ENCODE measurements around the gene C1orf159.
A peak's percentile ranks its signal among the peaks of the same experiment; 100 is the strongest.

The C1orf159 gene

DNA sequence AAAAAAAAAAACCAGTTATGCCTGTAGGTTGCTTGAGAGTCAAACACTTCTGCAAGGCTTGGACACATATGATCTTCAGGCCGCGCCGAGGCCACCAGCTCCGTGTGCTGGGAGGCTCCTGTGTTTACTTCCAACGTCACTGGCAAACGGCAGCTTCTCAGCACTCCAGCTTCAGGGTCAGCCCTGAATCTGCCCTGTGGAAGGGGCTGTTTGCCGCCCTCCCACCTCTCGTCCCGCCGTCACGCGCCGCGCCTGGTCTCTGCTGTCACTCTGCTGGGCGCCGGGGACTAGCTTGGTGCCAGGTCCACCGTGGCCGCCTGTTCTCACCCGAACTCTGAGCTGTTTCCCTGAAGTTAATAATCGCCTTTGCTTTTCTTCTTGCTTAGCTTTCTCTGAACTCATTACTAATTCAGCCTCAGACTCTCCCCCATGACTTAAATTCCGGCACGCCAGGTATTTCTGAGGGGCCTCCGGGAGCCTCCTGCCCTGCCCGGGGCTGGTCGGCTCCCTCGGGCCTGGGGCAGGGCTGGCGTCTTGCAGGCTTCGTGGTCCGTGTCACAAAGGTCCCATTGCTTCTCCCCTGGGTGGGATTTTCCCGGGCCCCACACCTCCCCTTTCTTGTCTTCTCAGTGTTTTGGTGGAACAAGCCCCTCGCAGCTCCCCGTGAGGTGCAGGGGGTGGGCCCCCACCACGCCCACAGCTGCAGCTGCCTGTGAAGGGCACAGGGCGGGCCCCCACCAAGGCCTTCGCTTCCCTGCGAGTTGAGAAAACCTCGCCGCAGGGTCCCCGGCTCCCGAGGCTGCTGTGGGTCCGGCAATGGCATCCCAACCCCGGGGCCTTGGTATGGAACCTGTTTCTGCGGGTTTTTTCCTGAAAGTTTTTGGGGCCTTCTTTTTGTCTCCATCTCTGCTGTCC is 14.6 kb upstream of the C1orf159 start:
- DNase-seq: no peak

DNA sequence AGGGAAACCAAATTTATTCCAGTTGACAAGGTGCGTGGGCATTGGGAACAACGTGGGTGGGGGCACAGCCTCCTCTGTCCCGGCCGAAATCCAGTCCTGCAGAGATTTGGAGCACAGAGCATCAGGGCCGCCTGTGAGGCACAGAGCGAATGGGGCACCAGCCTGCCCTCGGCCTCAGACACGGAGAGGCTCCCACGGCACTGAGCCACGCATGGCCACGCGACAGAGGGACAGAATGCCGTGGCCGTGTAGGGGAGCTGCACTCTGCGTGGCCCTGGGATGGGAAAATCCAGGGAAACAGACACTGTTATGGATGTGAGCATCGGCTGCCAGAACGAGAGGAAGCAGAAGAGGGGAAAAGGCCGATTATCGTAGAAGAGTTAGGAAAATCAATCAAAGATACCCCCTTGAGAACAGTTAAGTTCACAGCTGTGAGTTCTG is 13.5 kb upstream of the C1orf159 start:
- DNase-seq: no peak

DNA sequence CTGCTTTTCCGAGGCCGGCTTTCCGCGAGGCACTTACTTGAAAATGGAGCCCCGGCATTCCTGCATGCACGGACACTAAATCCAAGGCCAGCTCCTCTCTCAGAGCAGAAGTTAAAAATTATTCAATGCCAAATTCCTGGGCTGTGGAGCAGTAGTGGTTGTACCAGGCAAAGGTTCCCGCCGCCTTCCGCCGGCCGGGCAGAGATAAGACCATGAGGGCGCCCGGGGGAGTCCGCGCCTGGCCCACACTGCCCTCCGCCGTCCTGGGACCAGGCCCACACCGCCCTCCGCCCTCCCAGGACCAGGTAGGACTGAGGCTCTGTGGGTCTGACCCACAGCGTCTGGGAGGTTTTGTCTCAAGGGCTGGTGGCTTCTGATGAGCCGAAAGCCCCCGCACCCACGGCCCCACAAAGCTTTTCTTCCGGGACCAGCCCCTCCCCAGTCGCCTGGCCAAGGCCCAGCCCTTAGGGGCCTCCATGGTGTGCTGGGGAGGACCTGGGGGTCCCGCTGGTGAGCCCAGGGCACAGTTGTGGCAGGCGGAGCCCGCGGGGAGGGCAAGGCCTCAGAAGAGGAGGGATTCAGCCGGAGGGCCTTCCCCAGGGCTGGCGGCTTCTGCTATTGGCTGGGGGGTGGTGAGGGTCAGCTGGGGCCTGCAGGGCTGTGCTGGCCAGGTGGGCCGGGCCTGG is 12.7 kb upstream of the C1orf159 start:
- DNase-seq: no peak

DNA sequence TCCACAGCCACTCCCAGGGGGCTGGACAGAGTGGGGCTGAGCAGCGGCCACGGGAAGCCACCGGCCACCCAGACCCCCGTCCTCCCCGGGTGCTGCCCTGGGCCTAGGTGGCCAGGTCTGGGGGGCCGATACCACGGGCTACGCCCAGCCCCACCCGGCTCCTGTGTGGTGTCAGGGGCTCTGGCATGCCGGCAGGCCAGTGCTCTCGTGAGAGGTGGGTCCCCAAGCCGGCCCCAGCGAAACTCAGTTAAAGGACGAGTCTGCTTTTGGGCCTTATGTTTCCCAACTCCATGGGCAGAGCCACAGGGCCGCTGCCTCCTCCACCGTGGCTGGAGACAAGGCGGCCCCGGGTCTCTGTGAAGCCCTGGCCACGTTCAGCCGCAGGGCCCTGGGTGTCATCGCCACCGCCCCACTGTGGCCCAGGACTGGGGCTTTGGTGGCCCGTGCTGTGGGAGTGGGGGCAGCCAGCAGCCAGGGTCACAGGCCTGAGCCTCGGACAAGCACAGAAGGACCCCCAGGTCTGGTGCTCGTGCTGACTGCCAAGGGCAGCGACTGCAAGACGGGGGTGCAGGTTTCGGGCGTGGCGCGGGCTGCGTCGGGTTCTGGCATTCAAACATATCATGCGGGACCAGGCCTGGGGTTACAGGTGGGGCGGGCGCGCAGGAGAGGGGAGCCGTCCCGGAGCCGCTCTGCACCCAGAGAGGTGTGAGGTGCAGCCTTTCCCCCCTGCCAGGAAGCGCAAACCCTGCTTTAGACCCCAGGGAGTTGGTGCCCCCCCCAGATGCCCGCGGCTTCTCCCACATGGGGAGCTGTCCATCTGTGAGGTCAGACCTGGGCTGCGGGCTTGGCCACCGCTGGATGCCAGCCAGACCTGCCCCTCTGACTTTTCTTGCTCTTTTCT is 11.9 kb upstream of the C1orf159 start:
- no peak for DNase-seq

DNA sequence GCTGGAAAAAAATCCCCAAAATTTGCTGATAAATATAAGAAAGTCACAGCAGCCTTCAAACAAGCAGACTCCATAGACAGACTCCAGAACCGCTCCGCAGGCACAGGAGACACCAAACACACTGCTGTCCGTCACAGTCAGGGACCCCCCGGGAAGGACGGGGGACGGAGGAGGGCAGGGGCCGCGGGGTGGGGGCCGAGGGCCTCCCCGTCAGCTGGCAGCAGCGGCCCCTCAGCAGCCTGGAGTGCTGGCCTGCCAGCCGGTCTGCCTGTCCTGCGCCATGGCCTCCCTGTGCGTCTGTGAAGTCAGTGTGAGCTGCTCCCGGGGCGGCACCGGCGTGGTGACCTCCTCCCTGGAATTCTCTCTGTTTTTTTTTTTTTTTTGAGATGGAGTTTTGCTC is 10.1 kb upstream of the C1orf159 start:
- no peak for DNase-seq

DNA sequence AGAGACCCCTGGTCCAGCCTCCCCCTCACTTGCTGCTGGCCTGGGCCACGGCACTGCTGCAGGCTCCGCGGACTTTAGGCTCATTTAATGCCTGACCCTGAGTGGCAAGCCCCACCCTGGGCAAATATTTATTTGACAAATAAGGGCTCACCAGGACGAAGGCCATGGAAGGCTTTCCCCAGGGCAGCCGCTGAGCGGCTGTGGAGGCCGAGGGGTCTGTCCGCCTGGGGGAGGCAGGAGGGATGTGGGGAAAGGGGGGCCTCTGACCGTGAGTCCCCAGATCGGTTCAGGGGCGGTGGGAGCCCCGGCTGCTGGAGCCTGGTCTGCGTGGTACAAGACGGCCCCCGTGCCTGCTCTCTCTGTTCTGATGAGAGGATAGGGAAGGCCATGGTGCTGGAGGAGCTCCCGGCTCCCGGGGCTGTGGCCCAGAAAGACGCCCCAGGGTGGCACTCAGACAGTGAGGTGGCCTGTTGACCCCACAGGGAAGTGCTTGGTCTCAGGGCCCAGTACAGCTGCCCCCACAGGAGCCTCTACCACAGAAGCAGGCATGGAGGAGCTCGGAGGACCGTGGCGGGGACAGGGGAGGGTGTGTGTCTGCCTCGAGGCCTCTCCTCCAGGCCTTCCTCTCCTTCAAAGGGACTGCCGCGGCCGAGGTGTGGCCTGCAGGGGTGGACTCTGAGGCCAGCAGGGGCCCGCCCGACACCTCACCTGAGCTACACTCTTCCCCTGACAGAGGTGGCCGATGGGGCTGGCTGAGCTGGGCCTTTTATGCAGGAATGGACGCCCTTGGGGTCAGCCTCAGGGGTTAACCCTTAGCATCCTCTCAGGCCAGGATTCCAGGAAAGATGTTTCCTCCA is 9.1 kb upstream of the C1orf159 start:
- no peak for DNase-seq

DNA sequence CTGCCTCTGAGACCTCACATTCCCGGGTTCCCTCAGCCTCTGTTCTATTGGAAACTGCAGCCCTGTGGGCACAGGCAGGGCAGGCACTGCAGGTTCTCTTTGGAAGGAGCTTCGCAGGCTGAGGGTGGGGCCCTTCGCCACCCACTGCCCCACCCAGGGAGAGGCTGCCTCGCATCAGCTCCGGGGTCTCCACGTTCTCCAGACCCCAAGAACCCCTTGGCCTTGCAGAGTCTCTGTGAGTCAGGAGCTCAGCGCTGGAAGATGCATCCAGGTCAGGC is 8.6 kb upstream of the C1orf159 start:
- no peak for DNase-seq

DNA sequence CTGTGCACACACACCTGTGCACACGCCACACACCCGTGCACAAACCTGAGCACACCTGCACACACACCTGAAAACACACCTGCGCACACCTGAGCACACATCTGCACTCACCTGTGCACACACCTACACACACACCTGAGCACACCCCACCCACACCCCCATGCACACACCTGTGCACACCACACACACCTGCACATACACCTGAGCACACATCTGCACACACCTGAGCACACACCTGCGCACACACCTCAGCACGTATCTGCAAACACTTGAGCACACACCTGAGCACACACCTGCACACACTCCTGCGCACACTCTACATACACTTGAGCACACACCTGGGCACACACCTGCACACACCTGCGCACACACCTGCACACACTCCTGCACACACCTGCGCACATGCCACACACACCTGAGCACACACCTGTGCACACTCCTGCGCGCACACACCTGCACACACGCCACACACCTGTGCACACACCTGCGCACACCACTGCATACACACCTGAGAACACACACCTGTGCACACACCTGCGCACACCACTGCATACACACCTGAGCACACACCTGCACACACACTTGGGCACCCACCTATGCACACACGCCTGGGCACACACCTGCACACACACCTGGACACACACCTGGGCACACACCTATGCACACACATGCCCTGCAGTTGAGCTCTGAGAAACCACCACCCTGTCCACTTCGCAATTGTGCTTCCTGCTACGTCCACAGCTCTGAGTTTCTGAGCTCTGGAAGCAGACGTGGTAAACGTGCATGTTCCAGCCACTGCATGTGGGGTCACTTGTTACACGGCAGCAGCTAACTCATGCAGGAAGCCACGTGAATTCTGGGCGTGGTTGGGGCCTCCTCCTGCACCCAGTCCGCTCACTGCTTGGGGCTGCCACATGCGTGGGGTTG is 8.0 kb upstream of the C1orf159 start:
- no peak for DNase-seq

DNA sequence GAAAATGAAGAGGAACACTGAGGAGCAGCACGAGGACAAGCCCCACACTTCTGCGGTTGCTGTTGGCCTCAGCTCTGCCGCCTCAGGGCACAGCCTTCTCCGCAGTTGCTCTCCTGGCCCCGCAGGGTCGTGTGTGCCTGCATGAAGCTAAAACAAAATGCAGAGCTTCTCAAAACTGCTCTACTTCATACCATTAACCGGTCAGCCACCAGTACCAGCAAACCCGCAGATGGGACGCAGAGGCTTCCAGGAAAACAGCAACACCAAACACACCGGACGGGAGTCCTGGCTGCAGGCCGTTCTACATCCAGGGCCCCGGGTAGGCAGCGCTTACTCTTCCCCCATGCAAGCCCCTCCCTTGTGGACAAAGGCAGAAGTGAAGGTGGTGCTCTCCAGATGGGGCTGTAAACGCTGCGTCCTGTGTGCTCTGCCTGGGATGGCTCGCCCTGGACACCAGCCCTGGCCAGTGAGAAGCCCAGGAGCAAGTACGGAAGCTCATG is 7.1 kb upstream of the C1orf159 start:
- DNase-seq: no peak

DNA sequence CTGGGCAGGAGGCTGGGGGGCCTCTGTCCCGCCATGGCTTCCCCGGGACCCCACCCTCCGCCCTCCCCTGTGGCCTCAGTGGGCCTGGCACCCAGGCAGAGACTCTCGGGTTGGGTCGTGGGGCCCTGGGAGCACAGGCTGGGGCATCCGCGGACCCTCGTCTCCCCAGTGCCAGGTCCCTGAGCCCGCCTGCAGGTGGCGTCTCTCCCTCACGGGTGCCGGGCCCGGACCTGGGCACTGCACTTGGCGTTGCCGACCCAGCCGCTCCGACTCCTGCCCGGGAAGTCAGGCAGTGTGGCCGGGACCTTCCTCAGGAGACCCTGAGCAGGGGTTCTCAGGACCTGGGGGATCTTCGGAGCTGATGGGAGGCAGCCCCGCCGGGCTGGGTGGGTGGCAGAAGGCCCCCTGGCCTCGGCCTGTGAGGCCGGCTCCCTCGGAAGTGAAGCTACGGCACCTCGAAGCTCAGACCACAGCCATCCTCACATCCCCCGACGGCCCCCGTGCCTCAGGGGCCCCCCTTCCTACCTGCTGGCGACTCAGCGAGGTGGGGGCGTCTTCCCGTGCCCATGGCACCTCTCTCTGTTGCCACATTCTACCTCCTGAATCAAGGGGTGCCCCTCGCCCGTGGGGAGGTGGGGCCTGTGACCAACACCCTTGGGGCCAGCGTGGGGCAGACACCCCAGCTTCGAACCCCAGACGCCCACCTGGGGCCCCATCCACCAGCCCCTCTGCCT is 6.4 kb upstream of the C1orf159 start:
- DNase-seq: peak; percentile 83 to 84

DNA sequence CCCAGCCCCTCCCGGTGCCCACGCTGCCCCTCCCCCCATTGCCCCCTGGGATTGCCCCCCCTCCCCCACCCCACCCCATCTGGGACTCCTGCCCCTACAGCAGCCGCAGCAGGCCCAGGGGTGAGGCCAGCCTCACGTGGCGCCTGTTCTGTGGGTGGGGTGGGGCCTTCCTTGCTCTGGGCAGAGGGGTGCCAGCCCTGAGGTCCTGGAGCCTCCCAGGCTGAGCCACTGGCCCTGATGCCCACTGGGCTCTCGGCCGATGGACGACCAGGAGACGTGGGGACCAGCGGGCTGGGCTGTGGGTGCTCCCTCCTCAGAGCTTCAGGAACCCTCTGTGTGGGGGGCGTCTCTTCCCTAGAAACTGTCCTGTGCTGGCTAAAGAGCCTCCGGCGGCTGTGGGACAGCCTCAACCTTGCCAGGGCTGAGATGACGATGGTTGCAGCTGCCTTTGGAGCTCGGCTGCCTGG is 5.8 kb upstream of the C1orf159 start:
- no peak for DNase-seq

DNA sequence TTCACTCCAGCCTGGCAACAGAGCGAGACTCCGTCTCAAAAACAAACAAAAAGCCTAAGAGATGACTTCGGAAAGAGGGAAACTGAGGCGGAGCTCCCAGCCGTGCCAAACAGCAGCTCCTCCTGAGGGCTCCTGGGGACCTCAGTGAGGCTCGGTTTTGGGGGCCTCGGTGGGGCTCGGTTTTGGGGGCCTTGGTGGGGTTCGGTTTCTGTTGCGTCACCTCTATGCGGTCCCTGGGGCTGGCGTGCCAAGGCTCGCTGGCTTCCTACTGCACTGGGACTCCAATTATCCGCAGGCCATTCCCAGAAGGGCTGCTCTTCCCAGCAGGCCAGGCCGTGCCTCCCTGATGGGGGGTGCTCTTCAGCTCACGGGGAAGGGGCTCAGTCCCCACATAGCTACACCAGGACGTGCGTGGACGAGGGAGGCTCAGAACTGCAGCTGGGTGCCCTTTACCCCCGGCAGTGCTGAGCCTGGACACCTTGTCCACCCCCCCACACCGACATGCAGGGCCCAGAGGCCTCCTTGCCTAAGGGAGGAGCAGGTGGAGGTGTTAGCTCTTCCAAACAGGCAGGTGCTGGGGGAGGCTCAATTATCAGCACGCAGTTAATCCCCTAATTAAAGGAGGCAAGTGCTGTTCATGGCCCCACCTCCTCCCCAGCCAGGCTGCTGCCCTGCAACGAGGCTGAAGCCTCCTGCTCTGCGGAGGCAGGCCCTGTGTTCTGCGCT is 5.1 kb upstream of the C1orf159 start:
- DNase-seq: no peak

DNA sequence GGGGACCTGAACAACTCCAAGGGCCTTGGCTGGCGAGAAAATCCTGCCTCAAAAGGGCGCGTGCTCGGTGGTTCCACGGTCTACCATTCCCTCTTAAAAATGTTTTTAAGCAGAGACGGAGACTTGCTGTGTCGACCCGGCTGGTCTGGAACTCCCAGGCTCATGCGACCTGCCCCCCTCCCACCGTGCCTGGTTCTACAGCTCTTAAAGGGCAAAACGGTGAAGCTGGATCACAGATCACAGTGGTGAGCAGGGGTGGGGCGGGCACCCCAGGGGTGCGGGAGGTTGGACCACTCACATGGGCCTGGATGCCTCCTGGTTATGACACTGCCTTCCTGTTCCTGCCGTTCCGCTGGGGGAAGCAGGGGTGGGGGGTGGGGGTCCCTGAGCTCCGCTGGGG is 4.2 kb upstream of the C1orf159 start:
- no peak for DNase-seq

DNA sequence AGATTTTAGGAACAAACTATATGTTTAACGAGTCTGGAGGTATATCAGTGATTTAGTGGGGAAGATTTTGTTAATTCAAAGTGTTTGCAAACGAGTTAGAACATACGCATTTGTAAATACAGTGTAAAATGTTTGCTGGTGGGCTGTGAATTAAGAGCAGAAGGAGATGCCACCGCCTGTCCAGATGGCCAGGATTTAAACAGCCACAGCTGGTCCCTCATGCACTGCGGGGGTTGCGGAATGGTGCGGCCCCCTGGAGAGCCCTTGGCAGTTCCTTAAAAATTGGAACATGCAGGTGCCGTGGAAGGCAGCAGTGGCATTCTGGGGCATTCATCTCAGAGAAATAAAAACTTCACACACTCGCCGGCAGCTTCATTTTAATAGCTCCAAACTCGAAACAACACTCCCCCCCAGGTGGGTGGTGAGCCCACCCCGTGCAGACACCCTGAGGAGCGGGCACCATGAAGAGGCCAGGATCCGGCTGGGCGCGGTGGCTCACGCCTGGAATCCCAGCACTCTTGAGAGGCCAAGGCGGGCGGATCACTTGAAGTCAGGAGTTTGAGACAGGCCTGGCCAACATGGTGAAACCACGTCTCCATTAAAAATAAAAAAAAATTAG is 3.5 kb upstream of the C1orf159 start:
- no peak for DNase-seq

DNA sequence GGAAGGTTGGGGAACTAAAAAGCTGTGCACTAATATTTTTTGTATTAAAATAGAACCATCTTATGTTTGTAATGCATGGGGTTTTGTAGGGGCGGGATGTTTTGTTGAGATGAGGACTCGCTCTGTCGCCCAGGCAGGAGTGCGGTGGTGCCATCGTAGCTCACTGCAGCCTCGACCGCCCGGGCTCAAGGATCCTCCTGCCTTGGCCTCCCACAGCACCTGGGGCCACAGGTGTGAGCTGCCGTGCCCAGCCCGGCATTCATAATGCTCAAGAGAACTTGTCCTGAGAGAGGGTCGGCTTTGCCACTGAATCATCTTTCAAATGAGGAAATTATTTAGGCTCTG is 3.0 kb upstream of the C1orf159 start:
- no peak for DNase-seq

DNA sequence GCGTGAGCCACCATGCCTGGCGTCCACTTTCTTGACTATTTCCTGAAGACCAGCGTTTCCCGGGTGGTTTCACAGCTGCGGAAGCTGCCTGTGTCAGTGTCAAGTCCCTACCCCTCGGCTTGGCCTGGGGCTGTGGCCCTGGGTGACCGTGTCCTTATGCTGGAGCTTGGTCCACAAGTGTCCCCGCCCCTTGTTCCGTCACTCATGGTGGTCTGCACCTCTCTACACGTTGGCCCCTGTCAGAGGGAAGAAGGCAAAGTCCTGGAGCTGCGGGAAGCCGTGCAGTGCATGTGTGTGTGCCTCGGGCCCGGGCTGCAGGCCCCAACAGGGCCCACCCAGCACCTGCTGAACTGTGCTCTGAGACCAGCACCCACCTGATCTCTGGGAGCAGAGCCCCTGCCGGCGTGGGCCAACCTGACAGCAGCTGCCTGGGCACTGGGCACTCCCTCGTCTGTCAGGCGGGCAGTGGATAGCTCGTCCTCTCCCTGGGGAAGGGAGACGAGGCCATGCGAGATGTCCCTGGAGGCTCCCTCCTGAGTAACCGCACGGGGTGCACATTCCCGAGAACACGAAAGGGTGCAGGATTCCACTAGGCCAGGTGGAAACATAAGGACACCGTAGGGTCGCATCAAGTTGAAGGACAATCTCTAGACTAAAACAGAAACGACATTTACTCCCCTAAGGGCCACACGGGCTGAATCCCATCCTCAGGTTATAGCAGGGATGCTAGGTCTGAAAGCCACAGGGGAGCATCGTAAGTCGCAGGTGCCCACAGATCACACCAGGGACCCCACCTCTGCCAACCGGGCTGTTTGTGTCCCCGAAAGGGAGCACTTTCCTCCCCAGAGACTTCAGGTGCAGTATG is 2.4 kb upstream of the C1orf159 start:
- no peak for DNase-seq

DNA sequence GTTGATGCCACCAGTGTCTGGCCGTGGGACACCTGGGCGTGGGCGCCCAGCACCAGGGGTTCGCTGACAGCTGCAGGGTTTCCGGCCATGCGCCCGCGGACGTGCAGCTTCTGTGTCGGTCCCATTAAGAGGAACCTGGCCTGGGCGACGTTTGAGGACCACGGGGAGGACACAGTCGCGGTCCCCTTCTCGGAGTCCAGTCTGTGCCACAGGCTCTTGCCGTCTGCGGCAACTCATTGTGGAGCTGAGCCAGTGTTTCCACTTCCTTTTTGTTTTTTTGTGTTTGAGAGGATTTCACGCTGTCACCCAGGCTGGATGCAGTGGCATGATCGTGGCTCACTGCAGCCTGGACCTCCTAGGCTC is 1.6 kb upstream of the C1orf159 start:
- DNase-seq: no peak

Measured in CD4-positive, alpha-beta T cell treated with Interleukin-1 beta for 1 hour (primary cell).